WTC11 (cell line): ENCODE measurements around the gene RNF150.

Source experiments
- CREB1 ChIP-seq: sonication (generic); formaldehyde crosslinking; IDR thresholded peaks from 2 replicates; pipeline ENCODE4 v1.8.0; 2023; ENCODE audit warnings: mild to moderate bottlenecking, missing genetic modification reagents
- CTCF ChIP-seq: fragments of 200-600 bp; IDR thresholded peaks from 2 replicates; pipeline ENCODE4 v1.8.0; 2022; ENCODE audit warnings: antibody characterized with exemption
- ETV6 ChIP-seq: sonication (generic); formaldehyde crosslinking; IDR thresholded peaks from 2 replicates; pipeline ENCODE4 v1.8.1; 2022; ENCODE audit warnings: mild to moderate bottlenecking, missing genetic modification reagents
- FOXP4 ChIP-seq: sonication (generic); formaldehyde crosslinking; IDR thresholded peaks from 2 replicates; pipeline ENCODE4 v1.8.0; 2022; ENCODE audit warnings: mild to moderate bottlenecking, missing genetic modification reagents
- JUN ChIP-seq: sonication (generic); formaldehyde crosslinking; IDR thresholded peaks from 2 replicates; pipeline ENCODE4 v1.8.0; 2023; ENCODE audit warnings: mild to moderate bottlenecking, missing genetic modification reagents
- KAT7 ChIP-seq: sonication (generic); formaldehyde crosslinking; IDR thresholded peaks from 2 replicates; pipeline ENCODE4 v1.8.1; 2023; ENCODE audit warnings: missing genetic modification reagents, mild to moderate bottlenecking, borderline replicate concordance
- TEAD1 ChIP-seq: sonication (generic); formaldehyde crosslinking; IDR thresholded peaks from 2 replicates; pipeline ENCODE4 v1.8.0; 2022; ENCODE audit warnings: mild to moderate bottlenecking, missing genetic modification reagents
- TEAD4 ChIP-seq: sonication (generic); formaldehyde crosslinking; IDR thresholded peaks from 2 replicates; pipeline ENCODE4 v1.8.0; 2022; ENCODE audit warnings: mild to moderate bottlenecking, missing genetic modification reagents
- USF2 ChIP-seq: sonication (generic); formaldehyde crosslinking; IDR thresholded peaks from 2 replicates; pipeline ENCODE4 v1.8.1; 2023; ENCODE audit warnings: mild to moderate bottlenecking, missing genetic modification reagents, moderate library complexity

- TF ChIP-seq FOXP4 (CRISPR knock-in tag) (no peak), CTCF (no peak), KAT7 (CRISPR knock-in tag) (no peak), ETV6 (CRISPR knock-in tag) (no peak), JUN (CRISPR knock-in tag) (no peak), TEAD1 (CRISPR knock-in tag) (no peak), CREB1 (no peak), USF2 (CRISPR knock-in tag) (no peak), TEAD4 (CRISPR knock-in tag) (no peak)
These were observed 293.1 kb downstream of the RNF150 start for GRCh38 chr4:140839888-140840790.
